KBM-7 (cell line): ENCODE data around the gene ACTA1.

Experiments
- DNase-seq: peaks from one replicate; pipeline ENCODE4 v3.0.0-alpha.2; 2015
- in situ Hi-C: fragments of 300-500 bp; cut with MboI; formaldehyde crosslinking; loops from 2 replicates; pipeline ENCODE4 v1.14.3; 2020; ENCODE audit warnings: low sequenced_read_pairs, low pct_unique_long_range_greater_than_20kb, mixed read lengths

ACTA1 gene

GRCh38 chr1:229385853-229386456 is 47.9 kb downstream of the ACTA1 start:
- in situ Hi-C loops, result no loop called here
- DNase-seq, result no peak

GRCh38 chr1:229384822-229385221 is 49.1 kb downstream of the ACTA1 start:
- DNase-seq, result no peak
- in situ Hi-C loops, result no loop called here

- no peak for DNase-seq
- in situ Hi-C loops, result no loop called here
These were observed 49.9 kb downstream of the ACTA1 start for GRCh38 chr1:229383961-229384360.

GRCh38 chr1:229383188-229383587 is 50.7 kb downstream of the ACTA1 start:
- in situ Hi-C loops, result no loop called here
- no peak for DNase-seq
